Heart left ventricle (tissue), 13 donors: ENCODE measurements around the gene CHKA.

ENCODE experiments used
- CTCF ChIP-seq, 12 donors: fragments of 200-600 bp; sonication (generic) in 4 of 12; IDR thresholded peaks; one replicate each; pipeline versions ENCODE4 v1.5.0 to v1.8.0; 2018 to 2022; ENCODE audit warnings: antibody characterized with exemption in 12 of 12, mild to moderate bottlenecking in 5 of 12
- POLR2A ChIP-seq, 2 donors: fragments of 450-650 bp; IDR thresholded peaks; one replicate each; pipeline ENCODE4 v1.6.1; 2017; ENCODE audit warnings: antibody characterized with exemption in 2 of 2, mild to moderate bottlenecking in 2 of 2, moderate library complexity in 2 of 2
- donor health status: ischemic (EF 13 %, LVEDD 7.1; RV severe dilation, severe dysfunction).
- donor health status: DM: no; HTN: yes; CAD: no.
- donor health status: DM: no; HTN: no; CAD: no.
- donor health status: ischemic (EF 25% LVEDD 6.9; RV normal size, moderate dysfunction).
- donor health status: ischemic (EF 25% LVEDD 5.7; RV mildly dilated, moderate dysfunction).
- donor health status: ischemic (EF 35%, LVEDD 5.7; RV mildly dilated, moderate dysfunction).
- donor health status: nonischemic (EF 11% LVEDD 7.7; RV severe dilation, severe dysfunction).
- donor health status: DM: yes; HTN: yes; CAD: no.
- donor health status: PGD.
- donor health status: ischemic (EF 29% LVEDD 5.4; RV normal size, mild dysfunction).
- donor health status: nonischemic (EF 23%, LVEDD 6.1; RV moderate dilation, normal function).

DNA sequence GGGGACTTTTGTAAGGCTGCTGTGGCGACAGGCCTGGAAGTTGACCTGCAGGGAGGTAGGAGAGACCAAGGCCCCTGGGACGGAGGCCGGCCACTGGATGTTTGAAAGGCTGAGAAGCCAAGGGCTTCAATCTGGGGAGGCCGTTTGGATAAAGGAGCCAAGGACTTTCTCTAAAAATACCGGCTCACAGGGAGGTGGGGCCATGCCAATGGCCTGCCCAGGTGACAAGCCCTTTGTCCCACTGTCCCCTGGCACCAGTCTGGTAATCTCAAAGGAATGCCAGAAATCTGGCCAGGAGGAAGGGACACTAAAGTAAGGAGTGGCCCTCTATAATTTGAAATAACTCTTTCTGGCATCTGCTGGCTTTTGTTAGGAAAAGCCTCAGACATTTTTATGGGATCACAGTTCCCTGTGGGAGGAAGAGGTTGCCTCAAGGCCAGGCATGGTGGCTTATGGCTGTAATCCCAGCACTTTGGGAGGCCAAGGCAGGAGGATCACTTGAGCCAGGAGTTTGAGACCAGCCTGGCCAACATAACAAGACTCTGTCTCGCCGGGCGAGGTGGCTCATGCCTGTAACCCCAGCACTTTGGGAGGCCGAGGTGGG, 1.9 kb upstream of the CHKA start:
- TF ChIP-seq POLR2A (IDR thresholded peaks at IDR 0.05) (no peak), CTCF (IDR thresholded peaks at IDR 0.05) (no peak)
